HG02588 (cell line): ENCODE results near the gene SMARCE1.

Experiments
- ATAC-seq: cut with Tn5 transposase; IDR thresholded peaks from one replicate; pipeline ENCODE4 v1.9.1; 2021; ENCODE audit warnings: mild to moderate bottlenecking, moderate library complexity; ENCODE audit not compliant: unreplicated experiment

The SMARCE1 gene

DNA sequence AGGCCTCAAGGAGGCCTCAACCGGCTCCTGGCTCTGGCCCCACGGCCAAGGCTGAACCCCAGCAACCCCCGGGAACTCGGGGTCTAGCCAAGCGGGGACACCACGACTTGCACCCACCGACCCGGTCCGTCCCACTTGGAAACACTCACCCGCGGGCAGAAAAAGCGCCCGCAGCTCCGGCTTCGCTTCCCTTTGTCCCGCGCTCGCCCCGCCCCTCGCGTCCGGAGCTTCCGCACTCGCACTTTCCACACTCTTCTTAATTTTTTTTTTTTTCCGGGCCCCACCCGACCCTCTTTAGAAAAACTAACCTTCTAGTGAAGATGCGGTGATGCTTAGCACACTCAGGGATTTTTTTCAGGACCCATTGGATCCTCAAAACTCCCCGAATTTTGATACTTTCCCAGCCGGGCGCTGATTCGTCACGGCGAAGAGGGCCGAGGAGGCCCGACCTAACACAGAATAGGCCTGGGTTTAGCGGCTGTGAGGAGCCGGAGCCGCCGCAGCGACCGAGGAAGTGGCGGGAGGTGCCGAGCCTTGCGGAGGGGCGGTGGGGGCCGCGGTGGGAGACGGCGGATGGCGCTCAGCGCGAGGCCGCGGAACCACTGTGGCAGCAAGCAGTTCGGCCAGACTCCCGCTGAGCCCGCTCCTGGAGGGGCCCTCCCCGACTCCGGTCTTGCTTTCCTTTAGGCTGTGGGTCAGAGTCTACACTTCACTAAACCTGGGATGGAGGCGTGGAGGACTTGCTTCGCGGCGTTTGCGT is at the start of gene SMARCE1:
SMARCE1 (minus strand) TSS at position 195 of the 760 bp plus-strand sequence. CDS start 2,016 bp downstream, outside the sequence.
- ATAC-seq = peak; percentile 52

GRCh38 chr17:40697297-40697696 is 49.7 kb upstream of the SMARCE1 start:
- no peak for ATAC-seq

DNA sequence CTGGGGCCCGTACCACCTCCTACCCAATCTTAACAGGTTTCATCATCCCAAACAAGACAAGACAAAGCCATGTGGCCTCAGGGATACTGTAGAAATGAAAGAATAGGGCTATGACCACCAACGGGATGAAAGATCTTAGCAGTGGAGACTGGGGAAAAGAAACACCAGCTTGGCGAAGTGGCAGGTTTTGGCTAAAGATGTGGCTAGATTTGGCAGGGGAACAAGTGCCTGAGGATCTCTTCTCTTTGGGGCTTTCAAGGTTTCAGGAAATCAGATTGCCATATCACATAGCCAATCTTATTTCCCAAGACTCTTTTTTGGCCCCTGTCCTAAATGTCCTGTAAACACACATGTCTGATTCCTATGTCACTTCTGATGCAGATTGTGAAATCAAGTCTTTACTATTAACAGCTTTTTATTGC is 49.0 kb upstream of the SMARCE1 start:
- no peak for ATAC-seq

DNA sequence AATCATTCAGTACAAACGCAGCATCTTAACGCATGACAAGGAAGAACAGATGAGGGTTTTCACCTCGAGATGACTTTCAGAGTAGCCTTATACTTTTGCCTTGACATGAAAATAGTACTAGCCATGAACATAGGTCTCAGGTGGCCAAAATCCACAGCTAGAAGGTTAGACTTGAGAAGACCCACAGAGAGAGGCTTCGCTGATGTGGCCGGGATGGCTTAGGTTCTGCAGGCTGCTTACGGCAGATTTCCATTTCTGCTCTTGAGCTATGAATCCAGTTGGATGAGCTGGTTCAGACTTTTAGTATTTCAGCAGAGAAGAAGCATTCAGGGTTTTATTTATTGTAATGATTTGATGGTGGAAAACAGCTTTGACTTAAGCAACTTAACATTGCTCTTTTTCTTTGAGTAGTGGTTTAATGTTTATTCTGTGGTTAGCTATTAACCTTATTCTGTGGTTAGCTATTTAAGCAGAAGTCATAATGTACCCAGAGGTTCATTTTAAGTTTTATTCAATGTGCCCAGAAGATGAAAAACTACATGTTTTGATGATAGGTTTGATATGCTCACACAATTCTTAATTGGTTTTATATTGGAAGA is 48.4 kb upstream of the SMARCE1 start:
- ATAC-seq = no peak

DNA sequence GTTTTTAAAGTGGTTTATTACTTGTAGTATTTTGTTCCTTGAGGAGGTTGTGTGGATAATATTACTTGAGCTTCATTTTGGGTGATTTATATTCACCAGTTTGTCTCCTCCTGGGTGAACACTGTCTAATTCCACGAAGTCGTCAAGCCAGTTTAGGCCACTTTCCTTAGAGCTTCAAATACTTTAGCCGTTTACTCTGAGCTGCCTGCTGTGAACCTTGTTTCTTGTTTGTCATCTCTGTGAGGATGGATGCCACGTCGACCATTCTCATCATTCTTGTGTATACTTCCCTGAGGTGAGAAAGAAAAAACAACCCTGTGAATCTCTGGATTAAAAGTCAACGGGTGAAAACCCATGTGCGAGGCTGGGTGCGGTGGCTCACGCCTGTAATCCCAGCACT is 47.0 kb upstream of the SMARCE1 start:
- no peak for ATAC-seq

- ATAC-seq = no peak
These were observed 39.5 kb upstream of the SMARCE1 start for GRCh38 chr17:40687106-40687505.

- ATAC-seq = no peak
These were observed 38.6 kb upstream of the SMARCE1 start for GRCh38 chr17:40686192-40686591.

GRCh38 chr17:40680998-40681397 is 33.4 kb upstream of the SMARCE1 start:
- ATAC-seq = no peak

DNA sequence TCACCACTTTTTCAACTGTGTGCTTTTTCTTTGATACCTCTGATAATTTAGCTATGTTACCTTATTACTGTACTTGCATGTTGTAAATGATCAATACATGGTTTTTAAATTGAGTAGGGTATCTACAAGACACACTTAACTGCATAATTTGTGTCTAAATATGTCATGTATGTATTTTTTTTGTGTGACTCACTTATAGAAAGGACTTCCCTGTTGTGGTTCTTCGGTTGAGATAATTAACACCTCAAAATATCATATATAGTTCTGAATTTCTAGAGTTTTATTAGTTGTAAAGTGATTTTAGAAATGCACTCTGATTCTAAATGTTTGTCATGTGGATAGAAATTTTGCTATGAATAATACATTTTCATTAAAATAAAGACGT is 31.9 kb upstream of the SMARCE1 start:
- no peak for ATAC-seq

DNA sequence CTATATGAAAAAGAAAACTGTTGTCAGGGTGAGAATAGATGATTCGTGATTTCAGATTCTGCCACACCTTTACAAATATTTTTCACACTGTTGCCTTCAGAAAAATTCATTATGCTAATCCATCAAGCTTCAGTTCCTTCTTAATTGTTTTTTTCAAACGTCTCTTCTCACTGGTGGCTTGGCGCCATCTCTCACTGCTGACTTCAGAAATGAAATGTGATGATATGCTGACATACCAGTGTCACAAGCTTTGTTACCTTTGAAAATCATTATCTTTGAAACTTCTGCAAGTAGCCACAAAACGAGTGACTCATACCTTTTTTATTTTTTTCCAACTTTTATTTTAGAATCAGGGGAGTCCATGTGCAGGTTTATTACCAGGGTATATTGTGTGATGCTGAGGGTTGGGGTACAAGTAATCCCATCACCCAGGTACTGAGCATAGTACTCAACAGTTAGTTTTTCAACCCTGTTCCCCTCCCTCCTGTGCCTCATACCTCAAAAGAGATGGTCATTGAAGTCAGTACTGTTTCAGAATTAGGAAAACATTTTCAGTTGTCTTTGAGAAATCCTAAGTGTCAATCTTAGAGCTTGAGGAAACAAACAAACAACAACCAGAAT is 31.4 kb upstream of the SMARCE1 start:
- ATAC-seq = no peak

- no peak for ATAC-seq
These were observed 28.3 kb upstream of the SMARCE1 start for GRCh38 chr17:40675905-40676304.

- no peak for ATAC-seq
These were observed 25.0 kb upstream of the SMARCE1 start for GRCh38 chr17:40672654-40673053.

DNA sequence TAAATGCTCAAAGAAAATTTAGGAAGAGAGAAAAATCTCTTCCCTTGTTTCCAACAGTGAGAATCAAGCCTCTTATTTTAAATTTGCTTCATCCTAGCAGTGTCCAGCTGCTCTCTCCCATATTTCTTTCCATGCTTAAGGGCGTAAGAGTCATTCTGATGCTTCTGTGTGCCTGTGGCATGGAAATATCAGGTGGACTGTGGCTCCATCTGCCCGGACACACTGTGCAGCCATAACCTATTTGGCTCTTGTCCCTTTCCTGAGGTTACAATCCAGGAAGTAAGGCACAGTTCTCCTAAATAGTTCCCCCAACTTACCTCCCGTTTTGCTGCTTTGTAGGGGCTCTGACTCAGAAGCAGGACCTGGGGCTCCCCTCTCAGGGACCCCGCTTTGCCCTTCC is 23.7 kb upstream of the SMARCE1 start:
- ATAC-seq = no peak

- ATAC-seq = no peak
These were observed 18.7 kb upstream of the SMARCE1 start for GRCh38 chr17:40666331-40666730.

DNA sequence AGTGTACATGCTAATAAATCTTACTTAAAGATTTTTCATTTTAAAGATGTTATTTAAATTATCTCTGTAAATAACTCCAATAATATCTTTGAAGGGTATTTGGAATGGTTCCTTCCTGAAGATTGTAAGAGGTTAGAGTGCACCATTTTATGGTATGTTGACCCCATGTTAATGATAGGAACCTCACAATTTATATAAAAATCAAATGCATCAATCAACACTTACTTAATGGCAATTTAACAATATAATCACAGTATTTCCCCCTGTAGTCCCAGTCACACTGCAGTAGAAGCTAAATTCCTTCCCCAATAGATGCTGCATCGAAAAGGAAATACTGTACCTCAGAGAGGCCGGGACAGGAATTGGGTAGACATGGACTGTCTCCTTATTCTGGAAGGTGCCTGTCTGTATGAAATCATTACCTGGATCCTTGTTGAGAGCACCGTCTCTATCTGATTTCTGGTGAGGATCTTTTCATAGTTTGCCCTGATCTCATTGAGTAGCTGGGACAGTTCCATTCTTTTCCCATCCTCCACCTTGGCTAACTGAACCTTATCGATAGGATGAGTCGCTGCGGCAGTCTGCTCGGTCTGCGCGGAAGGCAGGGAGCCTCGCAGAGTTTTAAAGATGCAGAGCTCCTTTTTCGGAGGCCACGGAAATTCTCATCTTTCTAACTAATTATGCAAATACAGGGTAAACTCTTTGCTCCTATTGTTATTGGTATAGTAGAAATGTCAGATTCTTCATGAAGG is 17.1 kb upstream of the SMARCE1 start, which contains the start of gene KRT222:
KRT222 (minus strand) TSS at position 596 of the 752 bp plus-strand sequence; CDS start at position 518, 78 bp downstream.
- no peak for ATAC-seq

DNA sequence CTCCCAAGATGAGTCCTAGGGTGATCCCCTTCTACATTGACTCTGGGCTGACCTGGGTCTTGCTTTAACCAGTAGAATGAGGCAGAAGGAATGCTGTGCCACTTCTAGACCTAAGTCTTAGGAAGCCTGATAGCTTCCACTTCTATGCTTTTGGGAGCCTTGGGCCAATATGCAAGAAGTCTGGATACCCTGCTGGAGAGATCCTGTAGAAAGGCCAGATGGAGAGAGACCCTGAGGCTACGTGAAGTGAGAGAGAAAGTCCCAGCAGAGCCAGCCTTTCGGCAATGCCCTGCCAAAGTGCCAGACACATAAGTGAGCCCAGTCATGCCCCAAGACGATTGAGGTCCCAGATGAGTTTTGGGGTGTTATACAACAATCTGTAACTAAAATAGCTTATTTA is 15.6 kb upstream of the SMARCE1 start:
- no peak for ATAC-seq

DNA sequence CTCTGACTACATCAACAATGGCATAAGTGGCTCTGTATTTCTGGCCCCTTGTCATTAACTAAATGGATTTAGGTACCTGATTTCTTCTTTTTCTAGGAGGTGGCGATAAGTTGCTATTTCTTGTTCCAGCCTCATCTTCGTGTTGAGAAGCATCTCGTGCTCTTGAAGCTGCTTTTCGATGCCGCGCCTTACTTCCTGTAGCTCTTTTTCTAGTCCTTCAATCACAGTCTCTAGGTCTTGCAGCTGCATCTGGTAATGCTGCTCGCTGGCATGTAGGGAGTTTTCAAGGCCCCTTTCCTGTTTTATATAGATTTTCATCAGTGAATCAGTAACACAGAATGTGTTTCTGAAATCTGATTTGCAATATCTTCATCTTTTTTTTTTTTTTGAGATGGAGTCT is 12.3 kb upstream of the SMARCE1 start:
- no peak for ATAC-seq

DNA sequence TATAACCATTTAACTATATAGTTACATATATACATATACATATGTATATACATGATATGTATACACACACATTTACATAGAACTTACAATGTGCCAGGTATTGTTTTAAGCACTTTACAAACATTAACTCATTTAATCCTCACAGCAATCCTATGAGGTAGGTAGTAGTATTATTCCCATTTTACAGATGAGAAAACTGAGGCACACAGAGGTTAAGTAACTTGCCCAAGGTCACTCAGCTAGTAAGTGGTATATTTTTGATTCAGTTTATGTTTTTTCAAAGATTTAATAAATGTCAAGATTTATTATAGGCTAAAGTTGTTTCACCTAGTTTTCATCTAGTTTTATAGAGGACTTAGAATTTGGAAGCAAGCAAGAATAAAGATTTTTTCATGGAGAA is 10.8 kb upstream of the SMARCE1 start:
- no peak for ATAC-seq

DNA sequence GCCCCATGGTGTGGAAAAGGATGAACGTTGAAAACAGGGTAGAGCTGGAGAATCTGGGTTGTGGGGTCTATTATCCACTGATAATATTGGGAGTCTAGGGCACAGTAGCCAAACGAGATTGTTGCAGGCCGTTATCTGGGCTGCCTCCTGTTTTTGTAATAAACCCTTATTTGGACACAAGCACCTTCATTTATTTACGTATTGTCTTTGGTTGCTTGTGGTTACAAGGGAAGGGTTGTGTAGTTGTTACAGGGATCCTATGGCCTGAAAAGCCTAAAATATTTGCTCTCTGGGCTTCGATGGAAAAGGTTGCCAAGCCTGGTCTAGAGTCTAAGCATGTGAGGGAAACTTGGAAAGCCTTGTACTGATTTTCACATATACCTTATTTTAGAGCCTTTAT is 4.3 kb upstream of the SMARCE1 start:
- ATAC-seq = no peak

DNA sequence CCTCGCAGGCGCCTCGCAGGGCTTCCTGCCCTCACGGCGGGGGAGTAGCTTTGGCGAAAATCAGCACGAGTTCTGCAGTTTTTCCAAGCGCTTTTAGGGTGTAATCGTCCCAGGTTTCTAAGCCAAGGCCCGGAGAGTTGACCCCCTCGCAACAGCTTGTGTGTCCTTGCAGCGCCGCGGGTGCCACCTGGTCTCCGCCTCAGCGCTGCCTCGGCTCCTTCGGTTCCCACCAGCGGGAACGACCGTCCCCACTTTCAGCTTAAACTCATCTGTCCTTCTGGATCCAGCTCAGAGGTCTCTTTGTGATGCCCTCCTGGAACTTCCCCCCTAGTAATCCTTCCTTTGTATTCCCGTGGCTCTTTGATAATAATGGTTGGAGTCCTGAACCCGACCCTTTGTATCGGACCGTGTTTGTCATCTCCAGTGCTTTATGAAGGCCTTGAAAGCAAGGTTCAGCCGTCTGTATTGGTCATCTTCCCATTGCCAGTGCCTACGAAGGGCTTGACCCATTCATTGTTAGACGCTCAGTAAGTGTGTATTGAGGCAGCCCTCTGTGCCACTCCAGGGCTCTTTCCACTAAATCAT is 858 bp upstream of the SMARCE1 start:
- ATAC-seq = no peak
